ENCODE results near the gene FXR2. TPM values are rescaled to one million over a fixed set of nuclear protein-coding genes. Genes with fewer than 3 reads are reported as not detected.

The FXR2 gene
- total RNA-seq, 1 experiment from 2014 or later = 49.4 TPM

GRCh38 chr17:7552621-7553051, 62.1 kb downstream of the FXR2 start:
- DNase-seq (ENCODE audit: low read depth) = no peak

GRCh38 chr17:7551396-7551795, 63.3 kb downstream of the FXR2 start:
- DNase-seq (ENCODE audit: low read depth) = no peak

- peak; percentile 59 for DNase-seq (ENCODE audit: low read depth)
These were observed 64.4 kb downstream of the FXR2 start for GRCh38 chr17:7550344-7550743.

- no peak for DNase-seq (ENCODE audit: low read depth)
These were observed 65.2 kb downstream of the FXR2 start for GRCh38 chr17:7549401-7550055.

GRCh38 chr17:7548585-7549400, 65.9 kb downstream of the FXR2 start, which contains the start of gene TNFSF12:
Gene TNFSF12, plus strand, starts transcription at chr17:7549058. Its CDS starts 96 bp downstream, at chr17:7549154.
- DNase-seq (ENCODE audit: low read depth) = peak; percentile 15

- no peak for DNase-seq (ENCODE audit: low read depth)
These were observed 69.8 kb downstream of the FXR2 start for GRCh38 chr17:7544911-7545310.

Other genes with a start within 250 kb of the FXR2 start
- gene TNK1, start 233.8 kb downstream of the FXR2 start, total RNA-seq (2014; rRNA removed) = 0.06 TPM in 1 of 2 replicates, not detected in the other
- gene PLSCR3, start 220.4 kb downstream of the FXR2 start, total RNA-seq (2014; rRNA removed) = 38.1 and 54.4 TPM in 2 replicates
- gene TMEM256, start 210.8 kb downstream of the FXR2 start, total RNA-seq (2014; rRNA removed) = 65.1 and 88.9 TPM in 2 replicates
- gene NLGN2, start 207.1 kb downstream of the FXR2 start, total RNA-seq (2014; rRNA removed) = 7.6 and 8.3 TPM in 2 replicates
- not detected in 2 replicates for gene SPEM1, start 194.6 kb downstream of the FXR2 start, total RNA-seq (2014; rRNA removed)
- gene SPEM2, start 189.3 kb downstream of the FXR2 start, total RNA-seq (2014; rRNA removed) = not detected in 2 replicates
- not detected in 2 replicates for gene SPEM3, start 186.0 kb downstream of the FXR2 start, total RNA-seq (2014; rRNA removed)
- gene TMEM102, start 179.5 kb downstream of the FXR2 start, total RNA-seq (2014; rRNA removed) = 0.75 and 0.90 TPM in 2 replicates
- gene FGF11, start 175.4 kb downstream of the FXR2 start, total RNA-seq (2014; rRNA removed) = 23.4 and 23.8 TPM in 2 replicates
- gene CHRNB1, start 169.8 kb downstream of the FXR2 start, total RNA-seq (2014; rRNA removed) = 51.9 and 60.3 TPM in 2 replicates
- gene ZBTB4, start 135.3 kb downstream of the FXR2 start, total RNA-seq (2014; rRNA removed) = 25.3 and 27.8 TPM in 2 replicates
- not detected in 2 replicates for gene SLC35G6, start 133.5 kb downstream of the FXR2 start, total RNA-seq (2014; rRNA removed)
- 63.7 and 81.4 TPM in 2 replicates for gene POLR2A, start 130.5 kb downstream of the FXR2 start, total RNA-seq (2014; rRNA removed)
- 14.8 and 20.7 TPM in 2 replicates for gene TNFSF12, start 65.8 kb downstream of the FXR2 start, total RNA-seq (2014; rRNA removed)
- not detected in 2 replicates for gene TNFSF13, start 56.1 kb downstream of the FXR2 start, total RNA-seq (2014; rRNA removed)
- 108 and 131 TPM in 2 replicates for gene SENP3, start 53.0 kb downstream of the FXR2 start, total RNA-seq (2014; rRNA removed)
- 48.2 and 56.4 TPM in 2 replicates for gene CD68, start 35.3 kb downstream of the FXR2 start, total RNA-seq (2014; rRNA removed)
- gene MPDU1, start 31.0 kb downstream of the FXR2 start, total RNA-seq (2014; rRNA removed) = 371 and 379 TPM in 2 replicates
- 0.96 and 2.0 TPM in 2 replicates for gene SOX15, start 24.8 kb downstream of the FXR2 start, total RNA-seq (2014; rRNA removed)
- 37.8 and 48.0 TPM in 2 replicates for gene SAT2, start 12.9 kb upstream of the FXR2 start, total RNA-seq (2014; rRNA removed)
- gene SHBG, start 15.2 kb upstream of the FXR2 start, total RNA-seq (2014; rRNA removed) = 0.23 TPM in 1 of 2 replicates, not detected in the other
- not detected in 2 replicates for gene ATP1B2, start 36.0 kb upstream of the FXR2 start, total RNA-seq (2014; rRNA removed)
- 34.8 and 35.5 TPM in 2 replicates for gene TP53, start 72.6 kb upstream of the FXR2 start, total RNA-seq (2014; rRNA removed)
- gene WRAP53, start 73.6 kb upstream of the FXR2 start, total RNA-seq (2014; rRNA removed) = 18.2 and 20.0 TPM in 2 replicates
- gene EFNB3, start 90.3 kb upstream of the FXR2 start, total RNA-seq (2014; rRNA removed) = 0.75 and 0.90 TPM in 2 replicates
- gene DNAH2, start 102.8 kb upstream of the FXR2 start, total RNA-seq (2014; rRNA removed) = not detected in 2 replicates
- gene KDM6B, start 219.3 kb upstream of the FXR2 start, total RNA-seq (2014; rRNA removed) = 1.8 and 2.1 TPM in 2 replicates
- 1.1 TPM in 1 of 2 replicates, not detected in the other for gene TMEM88, start 240.2 kb upstream of the FXR2 start, total RNA-seq (2014; rRNA removed)
- 80.8 and 89.6 TPM in 2 replicates for gene NAA38, start 242.7 kb upstream of the FXR2 start, total RNA-seq (2014; rRNA removed)
- 5.6 and 7.8 TPM in 2 replicates for gene CYB5D1, start 243.1 kb upstream of the FXR2 start, total RNA-seq (2014; rRNA removed)